Brain microvascular endothelial cell (primary cell): Measurements from ENCODE around the gene IFT52.

Experiments used
- DNase-seq: peaks from one replicate; pipeline ENCODE4 v3.0.0-alpha.2; 2020
- H3K27ac ChIP-seq: fragments of 250-450 bp; sonication (Bioruptor Pico); 2 replicates; pipeline ENCODE4 v1.5.1; 2020; ENCODE audit warnings: mild to moderate bottlenecking, moderate library complexity
- H3K27me3 ChIP-seq: fragments of 250-450 bp; sonication (Bioruptor Pico); replicated peaks from 2 replicates; pipeline ENCODE4 v1.5.1; 2020; ENCODE audit warnings: mild to moderate bottlenecking
- H3K36me3 ChIP-seq: fragments of 250-450 bp; sonication (Bioruptor Pico); replicated peaks from 2 replicates; pipeline ENCODE4 v1.5.1; 2020; ENCODE audit warnings: mild to moderate bottlenecking
- H3K4me3 ChIP-seq: 2 replicates; pipeline ENCODE4 v1.5.1; 2011; ENCODE audit warnings: low read depth, mild to moderate bottlenecking, control low read depth, low read length, moderate library complexity
- in situ Hi-C: cut with HindIII; loops from 2 replicates; pipeline ENCODE4 v1.10.0; 2017; ENCODE audit warnings: low sequenced_read_pairs, low pct_ligation_motif_present
- TF ChIP-seq, protein P1 (sequence below): IDR thresholded peaks from 2 replicates; pipeline ENCODE4 v1.5.1; 2011; ENCODE audit warnings: low read depth, mild to moderate bottlenecking, moderate library complexity, low read length, control low read depth, inconsistent platforms; ENCODE audit errors: missing control alignments

IFT52 gene

GRCh38 chr20:43544501-43544900, 46.2 kb upstream of the IFT52 start:
- Histone ChIP-seq H3K4me3 (no peak overlapping the region), H3K36me3 (no peaks in the 10 kb centered on the region), H3K27me3 (no peaks in the 10 kb centered on the region), H3K27ac (no peak overlapping the region)
- TF ChIP-seq, protein P1, sequence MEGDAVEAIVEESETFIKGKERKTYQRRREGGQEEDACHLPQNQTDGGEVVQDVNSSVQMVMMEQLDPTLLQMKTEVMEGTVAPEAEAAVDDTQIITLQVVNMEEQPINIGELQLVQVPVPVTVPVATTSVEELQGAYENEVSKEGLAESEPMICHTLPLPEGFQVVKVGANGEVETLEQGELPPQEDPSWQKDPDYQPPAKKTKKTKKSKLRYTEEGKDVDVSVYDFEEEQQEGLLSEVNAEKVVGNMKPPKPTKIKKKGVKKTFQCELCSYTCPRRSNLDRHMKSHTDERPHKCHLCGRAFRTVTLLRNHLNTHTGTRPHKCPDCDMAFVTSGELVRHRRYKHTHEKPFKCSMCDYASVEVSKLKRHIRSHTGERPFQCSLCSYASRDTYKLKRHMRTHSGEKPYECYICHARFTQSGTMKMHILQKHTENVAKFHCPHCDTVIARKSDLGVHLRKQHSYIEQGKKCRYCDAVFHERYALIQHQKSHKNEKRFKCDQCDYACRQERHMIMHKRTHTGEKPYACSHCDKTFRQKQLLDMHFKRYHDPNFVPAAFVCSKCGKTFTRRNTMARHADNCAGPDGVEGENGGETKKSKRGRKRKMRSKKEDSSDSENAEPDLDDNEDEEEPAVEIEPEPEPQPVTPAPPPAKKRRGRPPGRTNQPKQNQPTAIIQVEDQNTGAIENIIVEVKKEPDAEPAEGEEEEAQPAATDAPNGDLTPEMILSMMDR: no peak
- in situ Hi-C loops: no loop called here
- no peak for DNase-seq

GRCh38 chr20:43545837-43546578, 44.7 kb upstream of the IFT52 start:
- TF ChIP-seq, protein P1: no peak
- in situ Hi-C loops: no loop called here
- Histone ChIP-seq H3K27ac (no peak overlapping the region), H3K4me3 (no peak overlapping the region), H3K27me3 (no peaks in the 10 kb centered on the region), H3K36me3 (no peaks in the 10 kb centered on the region)
- DNase-seq: no peak

- no peak for DNase-seq
- Histone ChIP-seq H3K4me3 (no peak overlapping the region), H3K36me3 (no peaks in the 10 kb centered on the region), H3K27me3 (no peaks in the 10 kb centered on the region), H3K27ac (no peak overlapping the region)
- TF ChIP-seq, protein P1: no peak
- in situ Hi-C loops: no loop called here
Observed at GRCh38 chr20:43548273-43548880, 42.4 kb upstream of the IFT52 start.

DNA sequence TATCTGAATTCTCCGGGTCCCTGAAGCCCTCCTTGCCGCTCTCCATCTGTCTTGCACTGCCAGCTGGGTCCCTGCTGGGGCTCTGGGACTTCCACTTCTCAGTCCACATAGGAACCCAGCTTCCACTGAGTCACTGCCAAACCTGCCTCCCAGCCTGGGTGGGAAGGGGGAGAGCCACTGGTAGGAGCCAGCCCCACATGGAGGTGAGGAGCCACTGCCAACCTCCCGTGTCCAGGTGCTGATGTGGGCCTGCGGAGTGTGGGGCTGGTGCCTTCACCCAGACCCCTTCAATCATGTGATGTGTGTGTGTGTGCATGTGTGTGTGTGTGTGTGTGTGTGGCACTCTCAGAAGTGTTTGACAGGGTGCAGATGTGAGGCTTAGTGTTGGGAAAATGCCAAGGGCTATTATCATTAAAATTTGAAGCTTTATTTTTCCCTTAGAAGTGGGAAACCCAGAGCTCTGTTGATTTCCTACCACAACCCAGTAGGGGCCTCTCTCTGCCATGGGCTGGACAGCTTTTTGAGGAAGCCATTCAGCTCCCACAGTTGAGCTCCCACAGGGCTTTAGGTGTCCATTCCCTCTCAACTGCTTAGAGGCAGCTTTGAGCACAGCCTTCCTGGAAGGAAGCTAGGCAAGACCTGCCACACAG, 41.2 kb upstream of the IFT52 start:
- Histone ChIP-seq H3K27me3 (no peaks in the 10 kb centered on the region), H3K27ac (no peak overlapping the region), H3K4me3 (no peak overlapping the region), H3K36me3 (no peaks in the 10 kb centered on the region)
- in situ Hi-C loops: no loop called here
- TF ChIP-seq, protein P1: no peak
- no peak for DNase-seq

GRCh38 chr20:43550456-43550855, 40.3 kb upstream of the IFT52 start:
- Histone ChIP-seq H3K27ac (no peak overlapping the region), H3K4me3 (no peak overlapping the region), H3K27me3 (no peaks in the 10 kb centered on the region), H3K36me3 (no peaks in the 10 kb centered on the region)
- TF ChIP-seq, protein P1: no peak
- no peak for DNase-seq
- in situ Hi-C loops: no loop called here
